Keratinocyte (primary cell): Measurements from ENCODE around the gene WAS. TPM values are rescaled to one million over a fixed set of nuclear protein-coding genes. Genes with fewer than 3 reads are reported as not detected.

Experiments
- DNase-seq: peaks from one replicate; pipeline ENCODE4 v3.0.0-alpha.2; 2011; ENCODE audit warnings: low read depth, missing footprints, low spot score
- FAIRE-seq: peaks from 2 replicates; lab custom pipeline; 2011; peaks lifted over from hg19 to GRCh38; lab: Jason Lieb, UNC
- H2AFZ ChIP-seq: 2 replicates; pipeline ENCODE4 v1.6.0; 2012; ENCODE audit warnings: low read length, control low read depth, inconsistent platforms; ENCODE audit not compliant: control insufficient read depth
- H3K27ac ChIP-seq: 2 replicates; pipeline ENCODE4 v1.5.1; 2011; ENCODE audit warnings: low read length; ENCODE audit not compliant: control insufficient read depth, insufficient read depth
- H3K27me3 ChIP-seq: 3 replicates; pipeline ENCODE4 v1.6.0; 2011; ENCODE audit warnings: low read length; ENCODE audit not compliant: control insufficient read depth, insufficient read depth; ENCODE audit errors: extremely low read depth
- H3K36me3 ChIP-seq, 2 experiments: 2 replicates in 1 of 2; 3 replicates in 1 of 2; pipeline ENCODE4 v1.5.1; 2011; ENCODE audit warnings: low read length in 2 of 2, mild to moderate bottlenecking in 1 of 2; ENCODE audit not compliant: control insufficient read depth in 2 of 2, insufficient read depth in 2 of 2; ENCODE audit errors: extremely low read depth in 1 of 2
- H3K4me1 ChIP-seq: 3 replicates; pipeline ENCODE4 v1.5.1; 2011; ENCODE audit warnings: low read length; ENCODE audit not compliant: control insufficient read depth, insufficient read depth; ENCODE audit errors: extremely low read depth
- H3K4me2 ChIP-seq: 3 replicates; pipeline ENCODE4 v1.6.0; 2011; ENCODE audit warnings: low read depth, low read length; ENCODE audit not compliant: control insufficient read depth, insufficient read depth; ENCODE audit errors: extremely low read depth
- H3K4me3 ChIP-seq, 3 experiments: fragments of 200-600 bp in 1 of 3; sonication (generic) in 1 of 3; 2 replicates in 2 of 3; 3 replicates in 1 of 3; pipeline ENCODE4 v1.5.1; 2011 to 2016; ENCODE audit warnings: low read length in 3 of 3, mild to moderate bottlenecking in 3 of 3, control low read depth in 2 of 3, inconsistent platforms in 1 of 3, low read depth in 1 of 3, mixed read lengths in 1 of 3, mixed run types in 1 of 3, moderate library complexity in 1 of 3; ENCODE audit not compliant: control insufficient read depth in 2 of 3, insufficient read depth in 2 of 3; ENCODE audit errors: extremely low read depth in 1 of 3
- H3K79me2 ChIP-seq: 2 replicates; pipeline ENCODE4 v1.6.0; 2012; ENCODE audit warnings: low read length; ENCODE audit not compliant: control insufficient read depth, insufficient read depth
- H3K9ac ChIP-seq: 3 replicates; pipeline ENCODE4 v1.6.0; 2011; ENCODE audit warnings: low read length; ENCODE audit not compliant: control insufficient read depth, insufficient read depth; ENCODE audit errors: extremely low read depth
- H3K9me1 ChIP-seq: 3 replicates; pipeline ENCODE4 v1.6.0; 2011; ENCODE audit warnings: low read length; ENCODE audit not compliant: control insufficient read depth, insufficient read depth; ENCODE audit errors: extremely low read depth
- H3K9me3 ChIP-seq: 2 replicates; pipeline ENCODE4 v1.5.1; 2012; ENCODE audit warnings: low read depth, low read length; ENCODE audit not compliant: control insufficient read depth
- H4K20me1 ChIP-seq: 3 replicates; pipeline ENCODE4 v1.6.0; 2011; ENCODE audit warnings: low read length; ENCODE audit not compliant: control insufficient read depth, insufficient read depth; ENCODE audit errors: extremely low read depth
- CTCF ChIP-seq, 3 experiments: IDR thresholded peaks in 1 of 3; conservative IDR thresholded peaks in 1 of 3; optimal IDR thresholded peaks in 1 of 3; 2 replicates in 2 of 3; 3 replicates in 1 of 3; pipeline versions ENCODE3 to v1.5.1; 2011; ENCODE audit warnings: low read length in 3 of 3, mild to moderate bottlenecking in 3 of 3, moderate library complexity in 2 of 3, control low read depth in 1 of 3, inconsistent platforms in 1 of 3; ENCODE audit not compliant: insufficient read depth in 2 of 3; ENCODE audit errors: extremely low read depth in 1 of 3
- EZH2 ChIP-seq: IDR thresholded peaks from one replicate; pipeline ENCODE4 v1.6.1; 2012; ENCODE audit warnings: inconsistent platforms, mild to moderate bottlenecking, low read length, moderate library complexity
- dilution Hi-C: fragments of 300-500 bp; cut with MboI; formaldehyde crosslinking; loops from one replicate; pipeline ENCODE4 v1.7.0; 2020; ENCODE audit warnings: low sequenced_read_pairs; ENCODE audit not compliant: extremely low pct_ligation_motif_present
- polyA plus RNA-seq, 5 experiments: library from polyadenylated mRNA; depleted of rRNA in 3 of 5; stranded (reverse) in 3 of 5; stranded (forward) in 1 of 5; unstranded in 1 of 5; fragments of >200 nt; gene quantifications; 1 replicate in 1 of 5; 2 replicates in 3 of 5; 3 replicates in 1 of 5; pipeline versions ENCODE4 v1.2.1 to v1.2.3, GENCODE V29; 2011 to 2012; ENCODE audit warnings: missing spikeins in 2 of 5, low read depth in 1 of 5, low replicate concordance in 1 of 5

WAS gene
- polyA plus RNA-seq, 1 donor (not counting 4 experiments of a cell fraction or from before 2014, with no cell fraction given) = 0.07 TPM

DNA sequence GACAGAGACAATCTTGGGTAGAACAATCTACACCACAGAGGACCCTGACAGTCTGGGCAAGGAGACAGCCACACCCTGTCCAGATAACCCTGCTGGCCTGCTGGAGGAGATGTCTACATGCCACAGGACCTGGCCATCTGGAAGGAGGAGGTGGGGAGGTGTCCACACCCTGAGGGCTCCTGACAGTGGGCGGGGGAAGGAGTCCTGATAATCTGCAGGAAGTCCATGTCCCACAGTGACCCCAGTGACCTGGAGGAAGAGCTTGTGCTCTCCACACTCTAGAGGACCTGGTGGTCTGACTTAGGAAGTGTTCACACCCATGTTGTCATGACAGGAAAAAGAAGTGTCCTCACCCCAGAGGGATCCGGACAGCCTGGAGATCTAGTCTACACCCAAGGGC is 18.4 kb downstream of the WAS start:
- H3K79me2 ChIP-seq = peaks cover 30% of the 10 kb centered on the region
- no peaks in the 10 kb centered on the region for H3K9me1 ChIP-seq
- H3K27me3 ChIP-seq = no peaks in the 10 kb centered on the region
- no peak overlapping the region for H3K4me2 ChIP-seq
- TF ChIP-seq CTCF (optimal IDR thresholded peaks at IDR 0.05 in 1 of 3, IDR thresholded peaks at IDR 0.05 in 1 of 3, conservative IDR thresholded peaks at IDR 0.05 in 1 of 3; ENCODE audit: extremely low read depth in 1 of 3, insufficient read depth in 2 of 3, low read length in 3 of 3) (no peak), EZH2 (no peak)
- DNase-seq (no peak), FAIRE-seq (no peak)
- no peaks in the 10 kb centered on the region for H4K20me1 ChIP-seq
- no peak overlapping the region for H3K27ac ChIP-seq
- H3K4me1 ChIP-seq = peaks cover 17% of the 10 kb centered on the region
- no peak overlapping the region for H2AFZ ChIP-seq
- H3K4me3 ChIP-seq = no peak overlapping the region
- no peak overlapping the region for H3K9ac ChIP-seq
- H3K9me3 ChIP-seq = no peaks in the 10 kb centered on the region
- H3K36me3 ChIP-seq = peaks cover 0 to 2% of the 10 kb centered on the region in 2 experiments
- dilution Hi-C loops = no loop called here

DNA sequence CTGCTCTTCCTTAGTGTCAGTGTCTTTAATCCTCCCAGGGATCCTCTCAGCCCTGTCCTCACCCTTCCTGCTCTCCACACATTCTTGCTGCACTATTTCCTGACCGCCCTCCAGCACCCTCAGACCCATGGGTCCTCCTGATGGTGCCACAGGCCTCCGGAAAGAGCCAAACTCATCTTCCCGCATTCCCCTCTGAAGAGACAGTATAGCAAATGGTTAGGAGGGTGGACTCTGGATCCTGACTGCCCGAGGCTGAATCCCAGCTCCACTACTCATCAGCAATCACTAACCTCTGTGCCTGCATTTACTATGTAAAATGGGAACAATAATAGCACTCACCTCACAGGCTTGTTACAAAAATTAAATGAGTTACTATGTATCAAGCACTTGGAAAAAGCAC is 19.1 kb downstream of the WAS start:
- FAIRE-seq (no peak), DNase-seq (no peak)
- H3K36me3 ChIP-seq = peaks cover 0 to 2% of the 10 kb centered on the region in 2 experiments
- H2AFZ ChIP-seq = no peak overlapping the region
- peaks cover 23% of the 10 kb centered on the region for H3K79me2 ChIP-seq
- H3K27me3 ChIP-seq = no peaks in the 10 kb centered on the region
- no peaks in the 10 kb centered on the region for H4K20me1 ChIP-seq
- no peak for TF ChIP-seq EZH2
- TF ChIP-seq CTCF (optimal IDR thresholded peaks at IDR 0.05 in 1 of 3, IDR thresholded peaks at IDR 0.05 in 1 of 3, conservative IDR thresholded peaks at IDR 0.05 in 1 of 3; ENCODE audit: extremely low read depth in 1 of 3, insufficient read depth in 2 of 3, low read length in 3 of 3) = no peak
- dilution Hi-C loops = no loop called here
- H3K4me2 ChIP-seq = no peak overlapping the region
- H3K9me1 ChIP-seq = no peaks in the 10 kb centered on the region
- H3K4me1 ChIP-seq = peaks cover 14% of the 10 kb centered on the region
- H3K27ac ChIP-seq = no peak overlapping the region
- H3K9ac ChIP-seq = no peak overlapping the region
- no peak overlapping the region for H3K4me3 ChIP-seq
- H3K9me3 ChIP-seq = no peaks in the 10 kb centered on the region
